T-helper 2 cell treated with Interferon-gamma antibody and Interleukin-4, amounts not matched to agents 5 μg/mL and 100 μg/mL, for 36 hours (primary cell): ENCODE results near the gene ATXN7L3.

Source experiments
- DNase-seq: peaks from one replicate; pipeline ENCODE4 v3.0.0; 2021; ENCODE audit warnings: low spot score
- H3K27ac Mint-ChIP-seq: one replicate; pipeline ENCODE4 v1.8.0; 2021; ENCODE audit warnings: mild to moderate bottlenecking, mixed read lengths
- H3K27me3 Mint-ChIP-seq: one replicate; pipeline ENCODE4 v1.8.0; 2021; ENCODE audit warnings: low read depth, mixed read lengths
- H3K36me3 Mint-ChIP-seq: one replicate; pipeline ENCODE4 v1.8.0; 2021; ENCODE audit warnings: low read depth, mixed read lengths
- H3K4me1 Mint-ChIP-seq: one replicate; pipeline ENCODE4 v1.8.0; 2021; ENCODE audit warnings: low read depth, mixed read lengths
- H3K4me3 Mint-ChIP-seq: one replicate; pipeline ENCODE4 v1.8.0; 2022; ENCODE audit warnings: mild to moderate bottlenecking, moderate library complexity, mixed read lengths
- H3K9me3 Mint-ChIP-seq: one replicate; pipeline ENCODE4 v1.8.0; 2021; ENCODE audit warnings: mixed read lengths

The ATXN7L3 gene

DNA sequence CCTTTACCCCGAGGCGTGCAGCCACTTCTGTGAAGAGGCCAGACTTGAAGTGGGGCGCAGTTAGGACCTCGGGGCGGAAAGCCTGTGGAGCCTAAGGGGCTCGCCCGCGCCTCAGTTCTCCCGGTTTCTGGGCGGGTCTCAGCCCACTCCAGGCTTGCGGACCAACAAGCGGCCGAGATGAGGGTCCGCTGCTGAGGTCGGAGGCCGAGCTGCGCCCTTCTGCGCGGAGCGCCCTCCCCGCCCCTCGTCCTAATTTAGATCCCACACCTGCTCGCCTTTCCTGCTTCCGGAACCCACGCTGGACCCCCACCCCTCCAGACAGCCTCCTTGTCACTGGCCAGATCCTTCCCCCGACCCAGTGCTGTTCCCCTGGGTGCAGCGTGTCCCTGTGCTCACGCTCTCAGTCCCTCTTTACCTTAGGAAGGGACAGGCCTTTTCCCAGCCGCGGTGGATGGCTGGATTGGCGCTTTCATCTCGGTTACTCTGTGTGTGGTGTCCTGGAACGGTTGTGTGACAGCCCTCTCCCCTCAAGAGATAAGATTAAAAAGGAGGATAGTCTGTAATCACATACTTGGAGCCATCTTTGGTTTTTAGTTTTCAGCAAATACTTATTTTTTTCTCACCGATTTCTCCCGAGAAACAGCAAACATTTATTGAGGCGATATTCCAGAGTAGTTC, 933 bp upstream of the ATXN7L3 start:
- Mint-ChIP-seq H3K4me1 (peaks cover 37% of the 10 kb centered on the region), H3K36me3 (peaks cover 24% of the 10 kb centered on the region), H3K27me3 (no peaks in the 10 kb centered on the region), H3K27ac (peak overlapping the region; percentile 89), H3K9me3 (no peaks in the 10 kb centered on the region), H3K4me3 (peak overlapping the region; percentile 85)
- DNase-seq: no peak

DNA sequence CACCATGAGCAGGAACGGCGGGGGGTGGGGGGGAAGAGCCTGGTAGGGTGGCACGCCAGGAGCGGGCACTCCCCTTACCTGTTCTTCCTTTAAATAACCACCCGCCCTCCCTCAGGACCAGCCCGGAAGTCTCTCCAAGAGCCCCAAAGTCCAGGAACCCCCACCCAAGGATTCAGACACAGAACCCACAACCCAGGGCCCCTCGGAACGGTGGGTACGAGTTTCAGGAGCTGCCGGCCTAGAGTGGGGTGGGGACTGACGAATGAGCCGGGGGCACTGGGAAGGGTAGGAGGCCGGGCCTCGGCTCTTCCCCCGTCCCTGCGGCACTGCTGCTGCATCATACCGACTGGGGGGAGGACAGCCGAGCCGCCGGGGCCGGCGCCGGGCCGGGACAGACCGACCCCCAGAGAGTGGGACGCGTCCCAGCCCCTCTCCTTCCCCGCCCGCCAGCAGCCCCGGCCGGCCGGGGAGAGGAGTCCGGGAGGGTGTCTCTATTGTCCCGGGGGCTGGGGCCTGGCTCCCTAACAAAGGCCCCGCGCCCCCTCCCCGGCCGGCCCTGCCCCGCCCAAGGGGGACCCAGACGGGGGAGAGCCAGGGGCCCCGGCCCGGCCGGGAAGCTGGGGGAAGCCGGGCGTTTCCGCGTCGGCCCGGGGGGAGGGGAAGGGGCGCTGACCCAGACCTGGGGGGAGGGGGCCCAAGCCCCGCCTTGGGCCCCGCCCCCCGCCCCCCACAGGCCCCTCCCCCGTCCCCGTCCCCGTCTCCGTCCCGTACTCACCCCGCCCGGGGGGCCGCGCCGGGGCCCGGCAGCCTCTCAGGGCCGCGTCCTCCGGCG, 747 bp downstream of the ATXN7L3 start:
- Mint-ChIP-seq H3K27ac (peak overlapping the region; percentile 95), H3K4me3 (peak overlapping the region; percentile 94), H3K36me3 (peaks cover 39% of the 10 kb centered on the region), H3K27me3 (no peaks in the 10 kb centered on the region), H3K9me3 (no peaks in the 10 kb centered on the region), H3K4me1 (peaks cover 32% of the 10 kb centered on the region)
- DNase-seq: peak; percentile 56

DNA sequence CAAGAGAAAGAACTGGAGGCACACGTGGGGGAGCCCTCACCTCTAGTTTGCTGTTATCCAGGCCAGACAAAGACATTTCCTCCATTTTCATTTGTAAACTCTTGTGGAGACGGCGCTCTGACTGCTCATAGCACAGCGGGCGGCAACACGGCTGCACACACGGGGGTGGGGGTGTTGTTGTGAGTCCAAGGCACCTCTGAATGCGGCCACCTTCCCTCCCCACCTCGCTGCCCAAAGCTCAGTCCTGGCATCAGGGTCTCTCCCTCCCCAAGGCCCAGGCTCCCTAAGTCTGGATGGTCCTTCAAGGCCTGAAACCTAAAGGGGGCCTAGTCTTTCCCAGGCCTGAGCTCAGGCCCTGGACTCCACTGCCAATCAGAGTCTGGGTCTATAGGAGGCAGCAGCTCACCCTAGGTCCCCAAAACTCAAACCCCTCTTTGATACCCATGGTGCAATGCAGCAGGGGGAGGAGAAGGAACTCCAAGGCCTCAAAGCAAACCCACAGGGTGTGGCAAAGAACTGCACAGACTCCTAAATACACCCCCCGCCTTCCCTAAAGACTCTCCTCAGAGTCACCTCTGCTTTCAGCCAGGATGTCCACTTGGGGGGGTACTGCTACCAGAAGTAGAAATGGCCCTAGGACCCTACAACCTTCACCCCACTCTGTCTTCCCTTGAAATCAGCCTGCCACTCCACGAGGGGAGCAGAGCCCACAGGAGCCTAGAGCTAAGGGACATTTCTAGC, 1.5 kb downstream of the ATXN7L3 start:
- Mint-ChIP-seq H3K27me3 (no peaks in the 10 kb centered on the region), H3K27ac (peak overlapping the region; percentile 95), H3K36me3 (peaks cover 39% of the 10 kb centered on the region), H3K9me3 (no peaks in the 10 kb centered on the region), H3K4me1 (peaks cover 24% of the 10 kb centered on the region), H3K4me3 (peak overlapping the region; percentile 94)
- peak; percentile 42 for DNase-seq

DNA sequence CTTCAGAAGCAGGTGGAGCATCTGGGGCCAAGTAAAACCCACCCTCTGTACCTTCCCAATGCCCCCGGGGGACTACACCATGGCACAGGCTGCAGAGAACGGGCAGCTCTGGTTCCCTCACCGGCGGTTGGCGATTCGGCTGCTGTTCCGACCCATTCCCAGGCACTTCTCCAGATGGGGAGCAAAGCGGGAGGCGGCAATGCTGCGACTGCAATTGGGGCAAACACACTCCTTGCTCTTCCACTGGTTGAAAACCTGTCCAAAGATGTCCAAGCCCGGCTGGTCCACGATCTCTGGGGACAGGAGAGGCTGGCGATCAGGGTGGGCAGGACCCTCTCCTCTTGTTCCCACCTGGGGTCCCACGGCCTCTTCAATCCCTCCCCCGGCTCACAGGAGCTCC, 2.6 kb downstream of the ATXN7L3 start:
- Mint-ChIP-seq H3K4me3 (peak overlapping the region; percentile 94), H3K27ac (no peak overlapping the region), H3K4me1 (peaks cover 19% of the 10 kb centered on the region), H3K9me3 (no peaks in the 10 kb centered on the region), H3K27me3 (no peaks in the 10 kb centered on the region), H3K36me3 (peaks cover 39% of the 10 kb centered on the region)
- DNase-seq: no peak

DNA sequence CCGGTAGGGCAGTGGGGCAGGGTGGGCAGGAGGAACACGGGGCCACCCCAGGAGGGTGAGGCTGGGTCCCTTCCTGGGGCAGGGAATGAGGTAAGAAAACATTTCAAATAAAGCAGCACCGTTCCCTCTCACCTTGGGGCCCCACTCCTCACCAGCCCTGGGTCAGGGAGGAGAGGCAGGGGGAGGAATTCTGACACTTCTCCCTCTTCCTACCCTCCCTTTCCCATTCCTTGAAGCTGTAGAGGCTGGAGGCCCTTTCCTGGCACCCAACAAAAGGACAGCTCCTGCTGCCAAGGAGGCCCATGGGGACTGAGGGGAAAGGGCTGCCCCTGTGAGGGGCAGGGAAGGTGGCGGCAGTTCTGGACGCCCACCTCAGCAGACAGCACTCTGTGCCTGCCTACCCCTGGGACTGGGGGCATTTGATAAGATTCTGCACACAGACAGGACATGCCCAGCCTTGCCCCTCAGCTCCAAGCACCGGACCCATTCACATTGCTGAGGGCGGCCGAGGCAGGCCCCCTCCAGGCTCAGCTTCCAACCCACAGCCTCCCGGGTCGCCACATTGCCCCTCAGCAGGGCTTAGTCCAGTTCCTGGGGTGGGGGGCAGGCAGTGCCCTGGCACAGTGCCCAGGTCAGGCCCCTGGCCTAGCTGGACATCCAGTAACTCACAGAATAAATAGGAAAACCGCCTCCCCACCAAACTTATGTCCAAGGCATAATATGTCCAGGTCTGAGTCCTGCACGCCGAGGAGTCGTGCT, 6.2 kb downstream of the ATXN7L3 start:
- Mint-ChIP-seq H3K4me1 (peaks cover 16% of the 10 kb centered on the region), H3K36me3 (peaks cover 57% of the 10 kb centered on the region), H3K27ac (no peak overlapping the region), H3K4me3 (no peak overlapping the region), H3K9me3 (no peaks in the 10 kb centered on the region), H3K27me3 (no peaks in the 10 kb centered on the region)
- DNase-seq: no peak

DNA sequence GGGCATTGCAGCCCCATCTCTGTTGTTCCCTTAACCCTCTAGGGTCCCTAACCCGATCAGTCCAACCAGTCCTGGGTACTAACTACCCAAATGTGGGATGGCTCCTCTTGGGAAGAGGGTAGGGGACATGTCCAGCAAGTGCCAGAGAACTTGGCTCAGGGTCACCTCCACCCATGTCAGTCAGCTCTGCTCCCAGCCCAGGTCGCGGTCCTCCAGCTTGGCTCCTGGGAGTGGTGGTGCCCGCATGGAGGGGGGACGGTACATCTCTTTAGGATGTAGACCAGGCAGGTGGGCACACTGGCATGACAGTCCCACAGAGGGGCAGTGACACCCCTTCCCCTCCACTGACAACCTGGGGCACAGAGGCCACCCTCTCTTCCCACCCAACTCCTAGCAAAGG, 6.9 kb downstream of the ATXN7L3 start:
- Mint-ChIP-seq H3K4me3 (no peak overlapping the region), H3K36me3 (peaks cover 50% of the 10 kb centered on the region), H3K27ac (no peak overlapping the region), H3K4me1 (peaks cover 18% of the 10 kb centered on the region), H3K9me3 (no peaks in the 10 kb centered on the region), H3K27me3 (no peaks in the 10 kb centered on the region)
- DNase-seq: no peak

DNA sequence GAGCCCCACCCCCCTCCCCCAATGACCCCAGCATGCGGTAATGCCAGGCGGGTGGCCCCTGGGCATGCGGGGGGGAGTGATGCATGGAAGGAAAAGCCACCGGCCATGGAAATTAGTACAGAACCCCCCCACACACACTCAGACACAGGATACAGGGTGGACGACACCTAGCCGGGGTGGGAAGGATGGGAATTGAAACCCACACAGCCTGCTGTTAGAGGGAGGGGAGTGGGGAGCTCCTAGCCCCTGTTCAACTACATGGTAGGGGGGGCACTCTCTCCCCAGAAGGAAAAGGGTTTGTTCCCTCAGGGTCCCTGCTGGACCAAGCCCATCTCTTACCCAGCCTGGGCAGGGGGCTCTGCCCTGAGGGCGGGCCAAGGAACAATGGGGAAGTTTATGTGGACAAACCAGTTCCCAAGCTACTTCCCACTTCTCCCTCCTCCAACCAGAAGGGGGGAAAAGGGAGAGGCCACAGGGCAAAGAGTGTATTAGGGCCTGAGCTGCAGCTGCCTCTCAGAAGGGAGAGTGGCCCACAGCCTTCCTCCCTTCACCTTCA, 7.7 kb downstream of the ATXN7L3 start:
- Mint-ChIP-seq H3K4me3 (no peak overlapping the region), H3K36me3 (peaks cover 45% of the 10 kb centered on the region), H3K27ac (no peak overlapping the region), H3K9me3 (no peaks in the 10 kb centered on the region), H3K27me3 (no peaks in the 10 kb centered on the region), H3K4me1 (peaks cover 15% of the 10 kb centered on the region)
- DNase-seq: no peak

DNA sequence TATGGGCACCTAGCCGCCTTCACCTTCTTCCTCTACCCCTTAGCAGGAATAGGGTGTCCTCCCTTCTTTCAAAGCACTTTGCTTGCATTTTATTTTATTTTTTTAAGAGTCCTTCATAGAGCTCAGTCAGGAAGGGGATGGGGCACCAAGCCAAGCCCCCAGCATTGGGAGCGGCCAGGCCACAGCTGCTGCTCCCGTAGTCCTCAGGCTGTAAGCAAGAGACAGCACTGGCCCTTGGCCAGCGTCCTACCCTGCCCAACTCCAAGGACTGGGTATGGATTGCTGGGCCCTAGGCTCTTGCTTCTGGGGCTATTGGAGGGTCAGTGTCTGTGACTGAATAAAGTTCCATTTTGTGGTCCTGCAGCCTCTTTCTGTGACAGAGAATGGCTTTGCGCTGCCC, 8.3 kb downstream of the ATXN7L3 start:
- H3K9me3 Mint-ChIP-seq: no peaks in the 10 kb centered on the region
- no peaks in the 10 kb centered on the region for H3K27me3 Mint-ChIP-seq
- peaks cover 15% of the 10 kb centered on the region for H3K4me1 Mint-ChIP-seq
- no peak for DNase-seq
- no peak overlapping the region for H3K4me3 Mint-ChIP-seq
- H3K27ac Mint-ChIP-seq: no peak overlapping the region
- H3K36me3 Mint-ChIP-seq: peaks cover 42% of the 10 kb centered on the region

DNA sequence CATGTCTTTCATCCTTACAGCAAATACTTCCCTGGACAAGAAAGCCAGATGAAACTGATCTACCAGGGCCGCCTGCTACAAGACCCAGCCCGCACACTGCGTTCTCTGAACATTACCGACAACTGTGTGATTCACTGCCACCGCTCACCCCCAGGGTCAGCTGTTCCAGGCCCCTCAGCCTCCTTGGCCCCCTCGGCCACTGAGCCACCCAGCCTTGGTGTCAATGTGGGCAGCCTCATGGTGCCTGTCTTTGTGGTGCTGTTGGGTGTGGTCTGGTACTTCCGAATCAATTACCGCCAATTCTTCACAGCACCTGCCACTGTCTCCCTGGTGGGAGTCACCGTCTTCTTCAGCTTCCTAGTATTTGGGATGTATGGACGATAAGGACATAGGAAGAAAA, 9.2 kb downstream of the ATXN7L3 start:
- peak overlapping the region; percentile 12 for H3K4me3 Mint-ChIP-seq
- H3K36me3 Mint-ChIP-seq: peaks cover 37% of the 10 kb centered on the region
- H3K9me3 Mint-ChIP-seq: no peaks in the 10 kb centered on the region
- no peak for DNase-seq
- peaks cover 18% of the 10 kb centered on the region for H3K4me1 Mint-ChIP-seq
- H3K27ac Mint-ChIP-seq: peak overlapping the region; percentile 75
- no peaks in the 10 kb centered on the region for H3K27me3 Mint-ChIP-seq

DNA sequence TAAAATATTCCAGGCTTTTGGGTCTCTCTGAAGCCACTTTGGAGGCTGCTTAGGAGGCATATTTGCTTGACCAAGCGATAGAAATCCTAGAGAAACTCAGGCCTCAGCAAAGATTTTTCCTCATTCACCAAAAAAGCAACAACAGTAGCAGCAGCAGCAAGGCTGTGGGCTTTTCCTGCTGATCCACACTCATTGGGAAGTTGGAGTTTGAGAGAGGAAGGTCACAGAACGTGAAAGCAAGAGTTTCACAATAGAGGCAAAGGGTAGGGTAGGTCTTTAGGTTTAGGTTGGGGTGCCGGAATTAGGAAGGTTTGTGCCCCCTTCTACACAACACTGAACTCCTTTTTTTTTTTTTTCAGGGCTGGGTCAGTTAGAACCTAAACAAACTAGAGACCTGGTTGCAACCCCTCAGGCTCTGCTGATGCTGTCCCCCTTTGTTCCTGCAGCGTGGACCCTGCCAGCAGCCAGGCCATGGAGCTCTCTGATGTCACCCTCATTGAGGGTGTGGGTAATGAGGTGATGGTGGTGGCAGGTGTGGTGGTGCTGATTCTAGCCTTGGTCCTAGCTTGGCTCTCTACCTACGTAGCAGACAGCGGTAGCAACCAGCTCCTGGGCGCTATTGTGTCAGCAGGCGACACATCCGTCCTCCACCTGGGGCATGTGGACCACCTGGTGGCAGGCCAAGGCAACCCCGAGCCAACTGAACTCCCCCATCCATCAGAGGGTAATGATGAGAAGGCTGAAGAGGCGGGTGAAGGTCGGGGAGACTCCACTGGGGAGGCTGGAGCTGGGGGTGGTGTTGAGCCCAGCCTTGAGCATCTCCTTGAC, 10.9 kb downstream of the ATXN7L3 start:
- peak overlapping the region; percentile 26 for H3K27ac Mint-ChIP-seq
- H3K36me3 Mint-ChIP-seq: peaks cover 24% of the 10 kb centered on the region
- peaks cover 25% of the 10 kb centered on the region for H3K4me1 Mint-ChIP-seq
- no peak for DNase-seq
- peak overlapping the region; percentile 99 for H3K4me3 Mint-ChIP-seq
- no peaks in the 10 kb centered on the region for H3K9me3 Mint-ChIP-seq
- H3K27me3 Mint-ChIP-seq: no peaks in the 10 kb centered on the region

DNA sequence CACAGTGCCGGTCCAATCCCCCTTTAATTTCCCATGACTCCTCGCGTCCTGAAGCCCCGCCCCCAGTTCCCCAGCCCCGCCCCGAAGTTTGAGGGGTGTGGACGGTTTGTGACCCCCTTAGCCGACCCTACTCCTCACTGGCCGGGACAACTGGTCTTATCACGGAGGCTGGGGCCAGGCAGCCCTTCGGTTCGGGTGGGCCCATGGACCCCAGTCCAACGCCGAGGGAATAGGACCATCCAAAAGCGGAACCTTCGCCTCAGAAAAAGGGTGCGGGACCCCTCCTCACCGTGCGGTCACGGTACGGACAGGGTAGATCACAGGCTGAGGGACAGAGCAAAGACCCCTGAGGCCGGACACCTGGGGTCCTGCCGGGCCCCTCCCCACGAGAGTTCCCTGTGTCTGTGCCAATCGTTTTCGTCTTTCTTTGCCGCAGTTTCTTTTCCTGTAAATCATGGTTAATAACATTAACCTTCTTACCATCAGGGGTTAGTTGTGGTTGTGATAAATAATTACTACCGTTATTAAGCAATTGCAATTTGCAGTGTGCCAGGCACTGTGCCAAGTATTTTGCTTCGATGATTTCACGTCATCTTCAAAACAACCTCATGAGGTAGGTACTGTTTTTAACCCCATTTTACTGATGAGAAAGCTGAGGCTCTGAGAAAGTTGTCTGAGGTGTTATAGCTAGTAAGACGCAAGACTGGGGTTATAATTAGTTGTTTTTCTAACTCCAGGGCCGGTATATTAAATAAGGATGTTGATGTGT, 12.4 kb downstream of the ATXN7L3 start:
- Mint-ChIP-seq H3K9me3 (no peaks in the 10 kb centered on the region), H3K4me1 (peaks cover 27% of the 10 kb centered on the region), H3K27ac (peak overlapping the region; percentile 99), H3K36me3 (peaks cover 24% of the 10 kb centered on the region), H3K4me3 (peak overlapping the region; percentile 99), H3K27me3 (no peaks in the 10 kb centered on the region)
- no peak for DNase-seq
